Inflammatory macrophage treated with lipopolysaccharide for 1 hour (primary cell): ENCODE data around the gene PAPLN.

Experiments
- DNase-seq, 2 donors: peaks; one replicate each; pipeline ENCODE4 v3.0.0-alpha.2; 2020 to 2022

PAPLN gene

GRCh38 chr14:73232984-73233383, 4.3 kb upstream of the PAPLN start:
- DNase-seq, result no peak

- no peak for DNase-seq
Observed at GRCh38 chr14:73233564-73233963, 3.7 kb upstream of the PAPLN start.

GRCh38 chr14:73234029-73234428, 3.3 kb upstream of the PAPLN start:
- no peak for DNase-seq

GRCh38 chr14:73234586-73235394, 2.5 kb upstream of the PAPLN start:
- DNase-seq, result no peak

GRCh38 chr14:73235531-73236155, 1.7 kb upstream of the PAPLN start:
- no peak for DNase-seq

- DNase-seq, result no peak
Observed at GRCh38 chr14:73236157-73236556, 1.1 kb upstream of the PAPLN start.

- no peak for DNase-seq
Observed at GRCh38 chr14:73236752-73237218, 521 bp upstream of the PAPLN start.

- no peak for DNase-seq
Observed at GRCh38 chr14:73237786-73238423, 599 bp downstream of the PAPLN start.

GRCh38 chr14:73238424-73238852, 1.1 kb downstream of the PAPLN start:
- no peak for DNase-seq

GRCh38 chr14:73238941-73239340, 1.6 kb downstream of the PAPLN start:
- no peak for DNase-seq

- no peak for DNase-seq
Observed at GRCh38 chr14:73239393-73240241, 2.3 kb downstream of the PAPLN start.

- peak; percentile 64 to 78 for DNase-seq
Observed at GRCh38 chr14:73240816-73241480, 3.6 kb downstream of the PAPLN start.

- DNase-seq, result no peak
Observed at GRCh38 chr14:73241481-73242165, 4.3 kb downstream of the PAPLN start.

- no peak for DNase-seq
Observed at GRCh38 chr14:73242357-73242901, 5.1 kb downstream of the PAPLN start.

- no peak for DNase-seq
Observed at GRCh38 chr14:73243341-73243740, 6.0 kb downstream of the PAPLN start.

- DNase-seq, result no peak
Observed at GRCh38 chr14:73243748-73244147, 6.4 kb downstream of the PAPLN start.

GRCh38 chr14:73244541-73245290, 7.4 kb downstream of the PAPLN start:
- no peak for DNase-seq

GRCh38 chr14:73245480-73246325, 8.4 kb downstream of the PAPLN start:
- peak; percentile 80 to 86 for DNase-seq

- no peak for DNase-seq
Observed at GRCh38 chr14:73246387-73247150, 9.3 kb downstream of the PAPLN start.
